ENCODE measurements around the gene KIR2DL1.
"Not testable (repeated sequence)": the region's sequence is repeated elsewhere in the genome, so short reads cannot be mapped to it uniquely, and the experiment has no call there.

KIR2DL1 gene

GRCh38 chr19:54769646-54770045 is at the start of gene KIR2DL1:
KIR2DL1 (plus strand) TSS chr19:54769793; CDS start chr19:54769851, 58 bp downstream.
- DNase-seq (ENCODE audit: low read depth in 4 of 4, low spot score in 1 of 4), result not testable (repeated sequence)

DNA sequence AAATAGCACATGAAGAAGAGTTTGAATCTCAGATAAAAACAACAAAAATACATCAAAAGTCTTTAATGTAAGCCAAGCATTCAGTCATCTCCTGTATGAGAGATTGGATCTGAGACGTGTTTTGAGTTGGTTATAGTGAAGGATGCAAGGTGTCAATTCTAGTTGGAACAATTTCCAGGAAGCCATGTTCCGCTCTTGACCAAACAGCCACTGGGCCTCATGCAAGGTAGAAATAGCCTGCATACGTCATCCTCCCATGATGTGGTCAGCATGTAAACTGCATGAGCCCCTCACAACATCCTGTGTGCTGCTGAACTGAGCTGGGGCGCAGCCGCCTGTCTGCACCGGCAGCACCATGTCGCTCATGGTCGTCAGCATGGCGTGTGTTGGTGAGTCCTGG is 45.5 kb upstream of the KIR2DL1 start, which contains the start of gene KIR3DL3:
KIR3DL3 (plus strand) TSS at position 301 of the 400 bp plus-strand sequence; CDS start at position 356, 55 bp downstream.
- no peak for DNase-seq (ENCODE audit: low read depth in 4 of 4, low spot score in 1 of 4)

DNA sequence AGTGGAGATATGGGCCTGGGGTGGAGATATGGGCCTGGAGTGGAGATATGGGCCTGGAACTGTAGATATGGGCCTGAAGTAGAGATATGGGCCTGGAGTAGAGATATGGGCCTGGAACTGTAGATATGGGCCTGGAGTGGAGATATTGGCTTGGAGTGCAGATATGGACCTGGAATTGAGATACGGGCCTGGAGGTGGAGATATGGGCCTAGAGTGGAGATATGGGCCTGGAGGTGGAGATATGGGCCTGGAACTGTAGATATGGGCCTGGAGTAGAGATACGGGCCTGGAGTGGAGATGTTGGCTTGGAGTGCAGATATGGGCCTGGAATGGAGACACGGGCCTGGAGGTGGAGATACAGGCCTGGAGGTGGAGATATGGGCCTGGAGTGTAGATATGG is 44.9 kb upstream of the KIR2DL1 start:
- DNase-seq (ENCODE audit: low read depth in 4 of 4, low spot score in 1 of 4), result no peak

GRCh38 chr19:54725321-54725720 is 44.3 kb upstream of the KIR2DL1 start:
- no peak for DNase-seq (ENCODE audit: low read depth in 4 of 4, low spot score in 1 of 4)

GRCh38 chr19:54727562-54727961 is 42.0 kb upstream of the KIR2DL1 start:
- no peak for DNase-seq (ENCODE audit: low read depth in 4 of 4, low spot score in 1 of 4)

- DNase-seq (ENCODE audit: low read depth in 4 of 4, low spot score in 1 of 4), result no peak
These were observed 41.4 kb upstream of the KIR2DL1 start for GRCh38 chr19:54728167-54728566.

DNA sequence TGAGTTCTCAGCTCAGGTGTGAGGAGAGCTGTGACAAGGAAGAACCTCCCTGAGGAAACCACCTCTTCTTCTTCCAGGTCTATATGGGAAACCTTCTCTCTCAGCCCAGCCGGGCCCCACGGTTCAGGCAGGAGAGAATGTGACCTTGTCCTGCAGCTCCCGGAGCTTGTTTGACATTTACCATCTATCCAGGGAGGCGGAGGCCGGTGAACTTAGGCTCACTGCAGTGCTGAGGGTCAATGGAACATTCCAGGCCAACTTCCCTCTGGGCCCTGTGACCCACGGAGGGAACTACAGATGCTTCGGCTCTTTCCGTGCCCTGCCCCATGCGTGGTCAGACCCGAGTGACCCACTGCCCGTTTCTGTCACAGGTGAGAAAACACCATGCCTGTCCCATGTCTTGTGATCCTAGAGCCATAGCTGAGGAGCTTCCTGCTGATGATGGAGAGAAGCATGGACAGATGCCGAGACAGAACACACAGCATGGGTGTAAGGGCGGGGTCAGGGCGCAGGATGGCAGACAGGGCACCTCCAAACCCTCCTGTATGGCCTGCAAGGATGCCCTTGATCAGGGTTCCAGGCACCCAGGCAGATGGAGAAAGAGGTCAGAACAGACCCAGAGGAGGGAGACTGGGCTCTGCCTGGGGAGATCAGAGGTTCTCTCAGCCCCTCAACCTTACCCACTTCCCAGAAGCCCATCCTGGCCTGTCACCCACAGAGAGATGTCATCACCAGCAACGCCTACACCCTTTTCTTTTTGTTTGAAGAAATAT is 40.0 kb upstream of the KIR2DL1 start:
- DNase-seq (ENCODE audit: low read depth in 4 of 4, low spot score in 1 of 4), result no peak

GRCh38 chr19:54731191-54731590 is 38.4 kb upstream of the KIR2DL1 start:
- DNase-seq (ENCODE audit: low read depth in 4 of 4, low spot score in 1 of 4), result no peak

DNA sequence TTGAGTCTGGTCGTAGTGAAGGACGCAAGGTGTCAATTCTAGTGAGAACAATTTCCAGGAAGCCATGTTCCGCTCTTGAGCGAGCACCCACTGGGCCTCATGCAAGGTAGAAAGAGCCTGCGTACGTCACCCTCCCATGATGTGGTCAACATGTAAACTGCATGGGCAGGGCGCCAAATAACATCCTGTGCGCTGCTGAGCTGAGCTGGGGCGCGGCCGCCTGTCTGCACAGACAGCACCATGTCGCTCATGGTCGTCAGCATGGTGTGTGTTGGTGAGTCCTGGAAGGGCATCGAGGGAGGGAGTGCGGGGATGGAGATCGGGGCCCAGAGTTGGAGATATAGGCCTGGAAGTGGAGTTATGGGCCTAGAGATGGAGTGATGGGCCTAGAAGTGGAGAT is 31.3 kb upstream of the KIR2DL1 start, which contains the start of gene KIR2DL3:
KIR2DL3 (plus strand) TSS at position 208 of the 400 bp plus-strand sequence; CDS start at position 241, 33 bp downstream.
- DNase-seq (ENCODE audit: low read depth in 4 of 4, low spot score in 1 of 4), result not testable (repeated sequence)

GRCh38 chr19:54738715-54739114 is 30.9 kb upstream of the KIR2DL1 start:
- DNase-seq (ENCODE audit: low read depth in 4 of 4, low spot score in 1 of 4), result no peak

- no peak for DNase-seq (ENCODE audit: low read depth in 4 of 4, low spot score in 1 of 4)
These were observed 29.8 kb upstream of the KIR2DL1 start for GRCh38 chr19:54739587-54740497.

DNA sequence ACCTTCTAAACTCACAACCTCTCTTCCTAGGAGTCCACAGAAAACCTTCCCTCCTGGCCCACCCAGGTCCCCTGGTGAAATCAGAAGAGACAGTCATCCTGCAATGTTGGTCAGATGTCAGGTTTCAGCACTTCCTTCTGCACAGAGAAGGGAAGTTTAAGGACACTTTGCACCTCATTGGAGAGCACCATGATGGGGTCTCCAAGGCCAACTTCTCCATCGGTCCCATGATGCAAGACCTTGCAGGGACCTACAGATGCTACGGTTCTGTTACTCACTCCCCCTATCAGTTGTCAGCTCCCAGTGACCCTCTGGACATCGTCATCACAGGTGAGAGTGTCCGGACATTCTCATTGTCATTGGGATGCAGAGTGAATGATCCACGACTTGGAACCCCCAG is 27.6 kb upstream of the KIR2DL1 start:
- DNase-seq (ENCODE audit: low read depth in 4 of 4, low spot score in 1 of 4), result not testable (repeated sequence)

DNA sequence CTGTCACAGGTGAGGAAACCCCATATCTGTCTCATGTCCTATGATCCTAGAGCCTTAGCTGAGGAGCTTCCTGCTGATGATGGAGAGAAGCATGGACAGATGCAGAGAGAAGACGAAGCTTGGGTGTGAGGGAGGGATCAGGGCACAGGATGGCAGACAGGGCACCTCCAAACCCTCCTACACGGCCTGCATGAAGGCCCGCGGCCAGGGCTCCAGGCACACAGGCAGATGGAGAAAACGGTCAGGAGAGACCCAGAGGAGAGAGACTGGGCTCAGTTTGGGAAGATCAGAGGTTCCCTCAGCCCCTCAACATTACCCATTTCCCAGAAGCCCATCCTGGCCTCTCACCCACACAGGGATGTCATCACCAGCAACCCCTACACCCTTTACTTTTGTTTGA is 25.5 kb upstream of the KIR2DL1 start:
- DNase-seq (ENCODE audit: low read depth in 4 of 4, low spot score in 1 of 4), result not testable (repeated sequence)

DNA sequence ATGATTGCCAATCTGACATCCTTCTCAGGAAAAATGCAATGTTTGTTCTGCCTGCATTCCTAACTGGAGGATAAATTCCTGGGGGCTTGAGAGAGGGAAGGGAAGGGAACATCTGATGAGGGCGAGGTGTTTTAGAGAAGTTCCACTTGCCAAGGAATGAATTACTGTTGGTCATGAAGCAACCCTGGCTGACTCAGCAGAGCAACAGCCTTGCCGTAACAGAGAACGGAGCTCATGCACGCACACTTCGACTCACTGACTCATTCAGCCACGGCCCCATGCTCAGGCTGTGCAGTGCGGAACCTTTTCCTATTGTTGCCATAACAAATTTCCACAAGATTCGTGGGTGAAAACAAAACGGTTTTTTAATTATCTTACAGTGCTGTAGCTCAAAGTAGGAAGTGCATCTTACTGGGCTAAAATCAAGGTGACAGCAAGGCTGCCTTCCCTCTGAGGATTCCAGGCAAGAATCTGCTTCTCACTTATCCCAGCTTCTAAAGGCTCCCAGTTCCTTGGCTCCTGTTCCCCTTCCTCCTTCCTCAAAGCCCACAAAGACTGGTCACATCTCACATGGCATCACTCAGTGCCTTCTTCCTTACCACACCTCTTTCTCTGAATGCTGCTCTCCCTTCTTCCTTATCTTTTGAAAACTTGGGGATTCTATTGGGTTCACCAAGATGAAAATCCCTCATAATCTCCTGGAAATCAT is 21.8 kb upstream of the KIR2DL1 start:
- DNase-seq (ENCODE audit: low read depth in 4 of 4, low spot score in 1 of 4), result not testable (repeated sequence)

DNA sequence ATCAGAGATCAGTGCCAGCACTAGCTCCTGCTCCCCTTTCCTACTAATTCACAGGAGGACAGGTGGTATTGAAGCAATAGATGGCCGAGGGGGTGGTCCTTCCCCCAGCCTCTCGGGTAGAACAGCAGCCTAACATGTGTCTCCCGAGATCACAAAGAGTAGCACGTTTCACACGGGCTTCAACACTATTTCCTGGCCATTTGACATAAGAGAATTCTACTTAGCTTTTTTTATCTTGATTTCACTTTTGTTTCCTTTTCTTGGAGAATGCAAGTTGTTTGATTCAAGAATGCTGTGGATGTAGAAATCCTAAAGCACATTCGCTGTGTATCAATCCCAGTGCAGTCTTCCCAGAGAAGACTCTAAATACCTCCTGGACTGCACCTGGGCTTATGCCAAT is 19.3 kb upstream of the KIR2DL1 start:
- not testable (repeated sequence) for DNase-seq (ENCODE audit: low read depth in 4 of 4, low spot score in 1 of 4)

DNA sequence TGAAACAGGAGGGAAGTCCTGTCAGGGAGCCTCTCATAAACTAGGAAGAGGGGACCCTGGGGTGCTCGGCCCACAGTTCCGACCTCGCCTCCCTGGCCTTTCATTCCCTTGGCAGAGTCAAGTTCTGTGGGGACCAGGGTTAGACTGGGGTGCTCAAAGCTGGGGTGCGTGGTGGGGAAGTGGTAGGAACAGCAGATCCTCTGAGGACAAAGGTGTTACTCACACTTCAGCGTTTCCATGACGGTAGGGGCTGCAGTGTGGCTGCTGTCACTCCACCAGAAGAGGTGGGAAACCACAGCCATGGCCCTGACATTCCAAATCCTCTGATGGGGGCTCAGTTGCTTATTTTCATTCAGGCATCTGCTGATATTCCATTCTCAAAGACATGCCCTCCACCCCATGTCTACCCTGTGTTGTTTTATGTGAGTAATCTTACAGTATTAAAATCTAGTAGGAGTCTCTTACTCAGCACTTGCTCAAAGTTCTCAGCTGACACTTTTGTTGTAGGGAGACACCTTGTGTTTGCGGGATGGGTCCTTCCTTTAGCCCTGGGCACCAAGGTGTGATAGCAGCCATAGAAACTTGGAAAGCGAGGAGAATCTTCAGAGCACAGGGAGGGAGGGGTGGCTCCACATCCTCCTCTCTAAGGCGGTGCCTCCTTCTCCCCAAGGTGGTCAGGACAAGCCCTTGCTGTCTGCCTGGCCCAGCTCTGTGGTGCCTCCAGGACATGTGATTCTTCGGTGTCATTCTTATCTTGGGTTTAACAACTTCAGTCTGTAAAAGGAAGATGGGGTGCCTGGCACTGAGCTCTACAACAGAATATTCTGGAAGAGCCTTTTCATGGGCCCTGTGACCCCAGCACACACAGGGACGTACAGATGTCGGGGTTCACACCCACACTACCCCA is 13.1 kb upstream of the KIR2DL1 start:
- DNase-seq (ENCODE audit: low read depth in 4 of 4, low spot score in 1 of 4), result not testable (repeated sequence)

- not testable (repeated sequence) for DNase-seq (ENCODE audit: low read depth in 4 of 4, low spot score in 1 of 4)
These were observed 11.0 kb upstream of the KIR2DL1 start for GRCh38 chr19:54758577-54758976.

DNA sequence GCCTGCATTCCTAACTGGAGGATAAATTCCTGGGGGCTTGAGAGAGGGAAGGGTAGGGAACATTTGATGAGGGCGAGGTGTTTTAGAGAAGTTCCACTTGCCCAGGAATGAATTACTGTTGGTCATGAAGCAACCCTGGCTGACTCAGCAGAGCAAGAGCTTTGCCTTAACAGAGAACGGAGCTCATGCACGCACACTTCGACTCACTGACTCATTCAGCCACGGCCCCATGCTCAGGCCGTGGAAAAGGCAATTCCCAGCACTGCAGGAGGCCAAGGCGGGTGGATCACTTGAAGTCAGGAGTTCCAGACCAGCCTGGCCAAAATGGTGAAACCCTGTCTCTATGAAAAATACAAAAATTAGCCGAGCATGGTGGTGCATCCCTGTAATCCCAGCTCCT is 5.4 kb upstream of the KIR2DL1 start:
- not testable (repeated sequence) for DNase-seq (ENCODE audit: low read depth in 4 of 4, low spot score in 1 of 4)

- DNase-seq (ENCODE audit: low read depth in 4 of 4, low spot score in 1 of 4), result not testable (repeated sequence)
These were observed 3.1 kb upstream of the KIR2DL1 start for GRCh38 chr19:54766464-54766863.

DNA sequence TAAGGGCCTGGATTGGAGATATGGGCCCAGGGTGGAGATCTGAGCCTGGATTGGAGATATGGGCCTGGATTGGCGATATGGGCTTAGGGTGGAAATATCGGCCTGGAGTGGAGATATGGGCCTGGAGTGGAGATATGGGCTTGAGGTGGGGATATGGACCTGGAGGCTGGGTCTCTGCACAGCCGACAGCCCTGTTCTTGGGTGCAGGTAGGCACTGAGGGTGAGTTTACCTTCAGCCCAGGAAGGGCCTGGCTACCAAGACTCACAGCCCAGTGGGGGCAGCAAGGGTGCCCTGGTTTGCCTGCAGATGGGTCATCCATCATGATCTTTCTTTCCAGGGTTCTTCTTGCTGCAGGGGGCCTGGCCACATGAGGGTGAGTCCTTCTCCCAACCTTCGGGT is 918 bp downstream of the KIR2DL1 start:
- not testable (repeated sequence) for DNase-seq (ENCODE audit: low read depth in 4 of 4, low spot score in 1 of 4)
